ENCODE data around the gene YWHAG. TPM values are rescaled to one million over a fixed set of nuclear protein-coding genes. Genes with fewer than 3 reads are reported as not detected.

YWHAG gene
- total and polyA plus RNA-seq, 9 of the 15 experiments (the other 6 are each of a cell fraction or from before 2014, with no cell fraction given), result 30.4 to 246 (median 94.5) TPM

GRCh38 chr7:76302347-76303201 lies 56.2 kb downstream of the YWHAG start, which contains the start of gene HSPB1 (continued):
- TF ChIP-seq ZNF398 (CRISPR knock-in tag; IDR thresholded peaks at IDR 0.05), result no peak
- peak; percentile 32 for TF ChIP-seq HMGN3 (IDR thresholded peaks at IDR 0.05; ENCODE audit: borderline replicate concordance, extremely low read depth, insufficient read length, low read depth, low read length)
- TF ChIP-seq PHF21A (IDR thresholded peaks at IDR 0.05; ENCODE audit: borderline replicate concordance, low read depth), result peak; percentile 42; the same call in 1 of the 2 replicates
- no peak for TF ChIP-seq ZNF121 (CRISPR knock-in tag; conservative IDR thresholded peaks at IDR 0.05)
- no peak for TF ChIP-seq TCF7L2 (IDR thresholded peaks at IDR 0.05; ENCODE audit: low read depth, low read length)
- no peak; the same call in 1 of the 2 replicates for TF ChIP-seq GATA2 (CRISPR knock-in tag; IDR thresholded peaks at IDR 0.05)
- TF ChIP-seq THRAP3 (IDR thresholded peaks at IDR 0.05; ENCODE audit: borderline replicate concordance), result no peak
- TF ChIP-seq ZNF764 (CRISPR knock-in tag; IDR thresholded peaks at IDR 0.05; ENCODE audit: low read depth), result no peak
- TF ChIP-seq ZNF511 (CRISPR knock-in tag; IDR thresholded peaks at IDR 0.05), result no peak
- peak; percentile 45 for TF ChIP-seq FOXK1 (CRISPR knock-in tag; IDR thresholded peaks at IDR 0.05; ENCODE audit: borderline replicate concordance)
- no peak for TF ChIP-seq GABPA (tag; conservative IDR thresholded peaks at IDR 0.05; ENCODE audit: low read depth)
- no peak for TF ChIP-seq EWSR1 (IDR thresholded peaks at IDR 0.05; ENCODE audit: borderline replicate concordance, low read depth, partially characterized antibody)
- no peak for TF ChIP-seq TAF9B (IDR thresholded peaks at IDR 0.05; ENCODE audit: partially characterized antibody)
- TF ChIP-seq HDAC2 (IDR thresholded peaks at IDR 0.05), result peak; percentile 45; the same call in 1 of the 2 replicates
- peak; percentile 54 for TF ChIP-seq ZBTB17 (CRISPR knock-in tag; IDR thresholded peaks at IDR 0.05)
- TF ChIP-seq FIP1L1 (IDR thresholded peaks at IDR 0.05; ENCODE audit: low read depth, low read length, poor library complexity, severe bottlenecking), result peak; percentile 92
- TF ChIP-seq ZNF184 (CRISPR knock-in tag; IDR thresholded peaks at IDR 0.05), result no peak
- no peak for TF ChIP-seq CCAR2 (IDR thresholded peaks at IDR 0.05; ENCODE audit: low read depth, low read length)
- TF ChIP-seq E2F5 (CRISPR knock-in tag; IDR thresholded peaks at IDR 0.05), result no peak
- no peak for TF ChIP-seq E4F1 (CRISPR knock-in tag; IDR thresholded peaks at IDR 0.05; ENCODE audit: borderline replicate concordance)
